ENCODE data around the gene ADCY1.
"Not testable (repeated sequence)": the region's sequence is repeated elsewhere in the genome, so short reads cannot be mapped to it uniquely, and the experiment has no call there.

The ADCY1 gene

DNA sequence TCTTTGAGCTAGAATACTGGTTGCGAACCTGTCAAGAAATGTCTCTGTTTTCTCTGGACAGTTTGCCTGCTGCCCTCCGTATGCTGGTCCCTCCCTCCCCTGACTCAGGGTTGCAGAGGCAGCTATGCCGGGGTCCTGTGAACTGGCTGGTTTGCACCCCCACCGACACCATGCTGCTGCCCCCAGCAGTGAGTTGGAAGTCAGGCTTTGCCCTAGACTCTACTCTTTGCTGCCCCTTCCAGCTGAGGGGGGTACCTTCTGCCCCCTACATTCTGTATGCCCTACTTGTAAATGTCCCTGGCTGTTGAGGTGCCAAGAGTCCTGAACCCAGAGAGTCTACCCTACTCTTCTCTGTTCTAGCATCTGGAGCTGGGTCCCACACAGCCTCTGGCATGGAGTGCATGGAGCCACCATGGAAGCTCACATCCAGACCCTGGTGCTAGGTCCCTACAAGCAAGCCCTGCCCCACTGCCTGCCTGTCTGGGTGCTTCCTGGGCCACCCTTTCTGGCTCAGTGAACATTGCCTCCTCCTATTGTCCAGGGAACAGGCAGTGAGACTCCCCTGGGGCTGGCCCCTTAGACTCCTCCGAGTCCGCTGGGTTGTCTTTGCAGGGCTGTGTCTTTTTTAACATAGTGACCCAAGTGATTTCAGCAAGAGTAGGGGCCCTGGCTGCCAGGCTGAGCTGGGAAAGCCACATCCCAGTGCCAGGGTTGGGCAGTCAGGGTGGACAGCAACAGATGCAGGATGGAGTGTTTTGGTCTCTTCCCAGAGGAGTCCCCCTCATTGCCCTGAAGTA, 138.9 kb downstream of the ADCY1 start:
- no peak for DNase-seq (ENCODE audit: low spot score)

DNA sequence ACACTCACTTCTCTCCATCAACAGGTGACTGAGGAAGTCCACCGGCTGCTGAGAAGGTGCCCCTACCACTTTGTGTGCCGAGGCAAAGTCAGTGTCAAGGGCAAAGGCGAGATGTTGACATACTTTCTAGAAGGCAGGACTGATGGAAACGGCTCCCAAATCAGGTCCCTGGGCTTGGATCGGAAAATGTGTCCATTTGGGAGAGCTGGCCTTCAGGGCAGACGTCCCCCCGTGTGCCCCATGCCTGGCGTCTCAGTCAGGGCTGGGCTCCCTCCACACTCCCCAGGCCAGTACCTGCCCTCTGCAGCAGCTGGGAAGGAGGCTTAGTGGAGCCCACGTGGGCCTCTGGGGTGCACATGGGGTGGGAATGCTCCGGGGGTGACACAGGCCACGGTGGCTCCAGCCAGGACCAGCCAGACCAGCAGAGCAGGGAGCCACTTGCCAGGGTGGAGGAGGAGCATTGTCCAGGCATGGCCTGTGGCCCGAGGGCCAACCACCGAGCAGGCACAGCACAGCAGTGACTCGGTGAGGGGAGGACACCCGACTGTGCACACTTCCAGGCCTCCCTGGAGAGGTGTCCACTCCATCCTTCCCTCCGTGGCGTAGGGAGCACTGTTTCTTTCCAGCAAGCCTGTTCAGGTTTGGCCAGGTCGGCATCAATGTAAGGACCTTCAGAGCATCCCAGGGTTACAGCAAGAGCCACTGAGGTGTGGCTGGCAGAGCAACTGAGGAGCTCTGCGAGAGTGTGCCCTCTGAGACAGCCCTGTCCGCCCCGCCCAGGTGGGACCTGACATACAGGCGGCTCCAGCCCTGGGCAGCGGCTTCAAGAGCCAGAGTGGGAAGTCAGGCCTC, 139.7 kb downstream of the ADCY1 start:
- DNase-seq (ENCODE audit: low spot score): no peak

DNA sequence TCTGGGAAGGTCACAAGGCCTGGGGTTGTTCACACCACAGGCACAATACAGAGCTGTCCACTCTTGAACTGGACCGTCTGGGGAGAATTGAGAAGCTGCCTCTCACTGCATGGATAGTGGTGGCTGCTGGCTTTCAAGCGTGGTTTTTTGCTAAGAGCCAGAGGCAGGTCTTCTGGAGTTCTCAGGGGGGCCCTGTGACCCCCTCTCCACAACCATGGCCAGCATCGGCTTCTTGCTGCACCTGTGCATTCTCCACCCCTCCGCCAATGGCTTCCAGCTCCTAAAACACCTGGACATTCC, 140.3 kb downstream of the ADCY1 start:
- DNase-seq (ENCODE audit: low spot score): no peak

DNA sequence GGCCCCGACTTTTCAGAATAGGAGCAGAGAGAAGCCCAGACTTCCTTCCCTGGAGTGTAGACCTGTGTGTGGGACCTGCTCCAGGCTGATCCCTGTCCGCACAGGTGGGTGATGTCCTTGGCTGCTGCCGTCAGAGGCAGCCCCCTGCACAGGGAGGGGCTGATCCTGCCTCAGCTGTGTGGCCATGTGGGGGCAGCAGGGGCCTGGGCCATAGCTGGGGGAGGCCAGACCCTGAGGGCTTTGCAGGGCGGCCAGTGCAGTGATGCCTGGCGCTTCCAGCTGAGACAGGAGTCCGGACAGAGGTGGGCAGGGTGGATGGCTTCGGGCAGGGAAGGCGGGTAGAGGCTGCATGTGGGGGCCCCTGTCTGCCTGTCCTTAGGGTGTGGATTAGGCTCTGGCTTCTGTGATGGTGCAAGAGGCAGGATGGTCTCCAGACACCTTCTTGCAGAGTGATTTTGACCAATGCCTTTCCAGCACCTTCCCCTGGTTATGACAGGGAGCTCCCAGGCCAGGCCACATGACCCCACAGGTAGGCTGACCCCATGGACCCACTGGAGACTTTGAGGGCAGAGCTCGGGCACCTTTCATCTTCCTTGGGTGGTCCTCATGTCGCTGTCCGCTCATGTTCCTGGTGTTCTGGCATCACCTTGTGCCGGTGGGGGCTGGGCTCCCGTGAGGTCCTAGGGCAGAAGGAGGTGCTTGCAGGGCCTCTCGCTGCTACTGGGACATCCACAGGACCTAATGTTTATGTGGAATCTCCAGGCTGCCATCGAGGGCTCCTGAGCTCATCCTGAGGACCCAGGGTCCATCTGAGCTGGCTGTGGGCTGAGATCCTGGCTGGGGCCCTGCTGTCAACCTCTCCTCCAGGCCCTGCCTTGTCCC, 141.5 kb downstream of the ADCY1 start:
- no peak for DNase-seq (ENCODE audit: low spot score)

DNA sequence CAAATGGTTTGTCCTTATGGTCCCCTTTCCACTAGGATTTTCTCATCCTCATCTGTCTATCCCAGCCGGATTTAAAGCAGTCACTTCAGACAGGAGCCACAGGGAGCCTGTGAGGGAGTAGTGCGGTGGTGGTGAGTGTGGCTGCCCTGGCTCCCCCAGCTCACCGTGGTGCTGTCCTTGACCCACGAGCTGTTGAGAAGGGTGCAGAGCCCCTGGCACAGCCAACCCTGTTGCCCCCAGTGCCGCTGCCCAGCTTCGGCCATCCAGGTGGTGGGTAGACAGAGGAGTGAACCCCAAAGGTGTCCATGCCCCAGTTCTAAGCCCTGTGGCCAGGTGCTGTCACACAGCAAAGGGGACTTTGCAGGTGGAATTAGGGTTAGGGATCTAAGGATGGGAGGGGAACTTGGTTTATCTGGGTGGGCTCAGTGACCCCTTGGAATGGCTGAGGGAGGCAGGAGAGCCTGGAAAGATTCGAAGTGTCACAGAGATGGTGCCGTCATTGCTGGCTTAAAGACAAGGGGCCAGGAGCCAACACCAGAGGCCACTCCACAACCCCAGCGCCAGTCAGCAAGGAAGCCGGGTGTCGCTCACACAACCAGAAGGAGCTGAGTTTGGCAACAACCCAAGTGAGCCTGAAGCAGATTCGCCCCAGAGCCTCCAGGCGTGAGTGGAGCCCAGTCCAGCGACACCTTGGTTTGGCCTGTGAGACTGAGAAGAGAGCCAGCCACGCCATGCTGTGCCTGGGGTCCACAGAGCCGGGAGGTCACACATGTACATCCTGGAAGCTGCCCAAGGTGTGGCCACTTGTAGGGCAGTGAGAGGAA, 142.4 kb downstream of the ADCY1 start:
- no peak for DNase-seq (ENCODE audit: low spot score)

DNA sequence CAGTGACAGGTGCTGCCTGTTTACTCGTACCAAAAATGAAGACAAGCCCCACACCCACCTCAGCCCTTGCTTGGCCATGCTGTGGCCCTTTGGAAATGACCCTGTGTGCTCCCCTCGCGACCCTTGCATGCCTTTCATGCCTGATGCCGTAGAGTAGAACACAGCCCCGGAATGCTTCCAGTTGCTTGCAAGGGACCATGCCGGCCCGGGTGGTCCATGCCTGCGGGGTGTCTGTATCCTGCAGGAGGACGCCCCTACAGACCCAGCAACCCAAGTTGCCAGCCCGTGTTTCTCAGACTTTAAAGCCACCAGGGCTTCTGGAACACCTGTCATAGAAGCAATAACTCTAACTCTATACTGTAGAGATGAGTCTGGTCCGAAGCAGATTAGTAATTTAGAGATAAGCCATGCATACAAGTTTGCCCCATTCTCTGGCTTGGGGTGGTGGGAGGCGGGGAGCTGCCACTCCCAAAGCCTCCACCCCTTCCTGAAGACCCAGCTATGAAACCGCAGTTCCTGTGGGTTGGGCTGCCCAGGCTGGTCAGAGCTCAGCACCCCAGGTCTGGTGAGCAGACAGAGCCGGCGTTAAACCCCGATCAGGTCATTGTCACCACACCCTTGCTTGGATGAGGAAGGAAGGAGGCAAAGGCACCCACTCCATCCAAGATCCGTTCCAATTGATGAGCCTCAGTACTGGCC, 143.5 kb downstream of the ADCY1 start:
- DNase-seq (ENCODE audit: low spot score): no peak

DNA sequence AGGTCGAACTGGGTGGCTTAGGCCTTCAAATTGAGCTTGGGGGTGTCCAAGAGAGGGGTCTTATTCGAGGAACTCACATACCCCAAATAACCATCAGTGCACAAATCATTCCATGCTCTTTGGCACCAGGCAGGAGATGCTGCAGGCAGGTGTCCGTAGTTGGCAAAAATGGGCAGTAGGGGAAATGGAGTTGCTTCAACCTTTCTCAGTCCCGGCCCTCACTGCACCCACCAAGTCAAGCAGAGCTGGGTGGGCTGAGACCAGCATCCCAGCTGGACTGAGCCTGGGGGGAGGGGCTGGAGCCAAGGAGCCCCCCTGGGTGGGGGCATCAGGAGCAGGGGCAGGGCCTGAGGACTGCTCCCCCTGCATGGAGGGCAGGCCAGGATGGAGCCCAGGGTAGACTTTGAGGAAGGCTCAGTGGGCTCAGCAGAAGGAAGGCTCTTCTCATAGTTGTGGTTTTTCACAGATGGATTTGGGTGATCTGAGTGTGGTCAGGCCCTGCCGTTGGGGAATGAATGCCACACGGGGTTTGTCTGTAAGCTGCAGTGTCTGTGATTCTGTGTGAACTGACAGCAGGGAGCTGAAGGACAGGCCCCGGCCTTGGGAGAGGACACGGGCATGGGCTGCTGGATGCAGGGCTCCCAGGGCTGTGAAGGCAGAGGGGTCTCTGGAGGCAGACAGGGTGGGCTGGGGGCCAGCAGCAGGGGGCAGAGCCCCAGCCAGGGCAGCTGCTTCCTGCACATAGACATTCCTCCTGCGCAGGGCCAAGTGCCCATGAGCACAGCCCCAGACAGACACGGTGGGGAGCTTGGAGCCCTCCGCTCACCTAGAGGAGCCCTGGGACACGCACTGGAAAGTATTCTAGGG, 144.5 kb downstream of the ADCY1 start:
- no peak for DNase-seq (ENCODE audit: low spot score)

DNA sequence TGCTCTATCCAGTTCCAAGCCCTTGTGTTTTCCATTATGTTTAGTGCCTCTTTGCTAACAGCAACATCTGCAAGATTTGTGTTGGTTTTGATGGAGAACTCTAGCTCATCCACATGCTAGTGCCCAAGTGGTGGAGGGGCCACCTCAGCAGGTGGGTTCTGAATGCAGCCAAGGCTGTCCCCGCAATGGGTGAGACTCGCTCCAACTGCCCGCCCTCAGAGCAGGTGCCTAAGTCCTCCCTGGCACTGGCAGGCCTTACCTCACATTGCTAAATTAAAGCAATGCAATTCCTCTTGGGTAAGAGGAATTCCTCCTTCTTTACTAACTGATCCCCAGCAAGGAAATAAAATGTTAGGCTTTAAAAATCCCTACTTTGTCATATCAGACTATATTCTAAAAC, 146.8 kb downstream of the ADCY1 start:
- DNase-seq (ENCODE audit: low spot score): no peak

DNA sequence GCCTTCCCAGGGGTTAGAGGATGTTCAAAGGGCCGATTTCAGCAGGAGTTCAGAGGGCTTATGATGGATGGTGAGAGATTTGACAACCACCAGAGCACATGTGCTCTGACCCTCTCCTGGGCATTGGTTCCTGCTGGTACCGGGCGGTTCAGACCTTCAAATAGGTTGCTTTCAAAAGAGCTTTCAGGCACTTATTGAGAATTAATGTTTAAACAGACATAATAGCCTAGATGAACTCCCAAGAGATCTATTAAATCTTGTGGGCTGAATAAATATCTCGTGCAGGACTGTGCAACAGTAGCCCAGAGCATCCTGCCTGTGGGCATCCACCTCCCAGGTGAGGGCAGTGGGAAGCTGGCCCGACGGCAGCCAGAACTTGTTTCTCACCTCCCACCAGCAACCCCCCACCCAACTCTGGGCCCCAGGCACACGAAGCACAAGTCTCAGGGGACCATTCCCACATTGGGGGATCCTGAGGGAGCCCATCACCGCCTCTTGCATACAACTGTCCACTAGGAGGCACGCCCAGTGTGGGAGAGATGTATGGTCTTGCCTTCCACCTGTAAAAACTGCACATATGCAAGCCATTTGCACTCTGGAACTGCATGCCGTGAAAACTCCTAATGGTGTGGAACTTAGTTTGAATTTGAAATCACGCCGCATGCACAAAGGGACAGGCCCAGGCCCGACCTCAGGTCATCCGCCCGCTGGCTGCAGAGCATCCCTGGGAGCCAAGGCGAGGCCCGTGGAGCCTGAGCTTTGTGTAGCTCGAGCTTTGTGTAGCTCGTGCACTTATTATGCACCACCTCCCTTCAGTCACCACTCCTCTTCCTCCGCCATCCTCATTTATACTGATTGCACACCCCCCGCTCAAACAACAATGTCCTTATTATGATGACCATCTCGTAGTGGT, 147.8 kb downstream of the ADCY1 start:
- peak; percentile 5 for DNase-seq (ENCODE audit: low spot score)

DNA sequence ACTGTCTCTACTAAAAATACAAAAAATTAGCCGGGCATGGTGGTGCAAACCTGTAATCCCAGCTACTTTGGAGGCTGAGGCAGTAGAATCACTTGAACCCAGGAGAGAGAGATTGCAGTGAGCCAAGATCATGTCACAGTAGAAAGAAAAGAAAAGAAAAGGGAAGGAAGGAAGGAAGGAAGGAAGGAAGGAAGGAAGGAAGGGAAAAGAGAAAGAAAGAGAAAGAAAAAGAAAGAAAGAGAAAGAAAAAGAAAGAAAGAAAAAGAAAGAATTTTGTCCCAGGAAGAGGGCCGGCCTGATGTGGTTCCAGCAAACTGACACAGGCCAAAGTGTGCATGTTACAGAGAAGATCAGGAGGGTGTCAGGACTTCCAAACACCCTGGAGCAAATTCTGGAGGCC, 151.1 kb downstream of the ADCY1 start:
- not testable (repeated sequence) for DNase-seq (ENCODE audit: low spot score)

DNA sequence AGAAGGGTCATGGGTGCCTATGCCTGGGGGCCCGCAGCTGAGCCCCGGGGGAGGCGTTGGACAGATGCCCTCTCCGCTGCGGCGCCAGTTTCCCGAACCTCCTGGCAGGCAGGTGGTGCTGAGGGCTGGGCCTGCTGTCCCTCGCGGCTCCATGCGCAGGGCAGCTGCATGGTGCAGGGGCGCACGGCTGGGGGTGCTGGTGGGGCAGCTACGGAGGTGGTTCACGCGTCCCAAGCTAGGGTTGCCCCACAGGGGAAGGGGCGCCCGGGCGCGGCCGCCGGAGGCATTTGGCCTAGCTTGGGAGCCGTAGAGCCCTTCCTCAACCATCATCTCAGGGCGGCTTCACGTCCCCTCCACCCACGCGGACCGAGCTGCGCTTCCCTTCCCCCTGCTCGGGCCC, 152.7 kb downstream of the ADCY1 start:
- DNase-seq (ENCODE audit: low spot score): no peak

DNA sequence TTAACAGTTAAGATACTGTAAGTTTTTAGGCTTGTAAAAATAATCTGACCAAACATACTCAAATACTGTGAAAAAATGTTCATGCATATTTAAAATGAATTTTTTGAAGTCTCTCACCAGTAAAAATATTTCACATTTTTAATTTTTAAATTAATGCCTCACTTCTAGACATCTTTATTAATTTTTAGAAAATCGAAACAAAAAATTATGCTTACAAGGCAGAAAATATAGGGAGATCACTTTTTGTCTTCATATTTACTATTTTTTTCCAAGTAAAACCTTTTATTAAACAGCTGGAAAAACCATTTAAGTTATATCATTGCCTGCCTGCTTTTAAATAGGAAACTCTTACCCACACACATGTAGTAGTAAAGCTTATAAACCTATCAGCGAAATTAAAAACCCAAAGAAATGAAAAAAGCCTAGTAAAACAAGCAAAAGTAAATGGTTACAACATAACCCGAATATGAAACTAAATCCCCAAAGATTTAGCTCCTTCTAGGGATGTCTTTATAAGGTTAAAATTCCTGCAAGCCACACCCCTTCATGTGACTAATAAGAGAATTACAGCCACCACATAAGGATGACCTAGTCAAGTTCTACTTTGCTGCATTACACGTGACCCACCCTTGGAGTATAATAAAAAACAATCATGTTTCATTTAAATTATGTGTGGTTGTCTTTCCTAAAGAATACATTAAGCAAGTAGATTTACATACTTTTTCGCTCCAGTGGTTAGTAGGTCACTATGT, 157.7 kb downstream of the ADCY1 start:
- DNase-seq (ENCODE audit: low spot score): peak; percentile 41

DNA sequence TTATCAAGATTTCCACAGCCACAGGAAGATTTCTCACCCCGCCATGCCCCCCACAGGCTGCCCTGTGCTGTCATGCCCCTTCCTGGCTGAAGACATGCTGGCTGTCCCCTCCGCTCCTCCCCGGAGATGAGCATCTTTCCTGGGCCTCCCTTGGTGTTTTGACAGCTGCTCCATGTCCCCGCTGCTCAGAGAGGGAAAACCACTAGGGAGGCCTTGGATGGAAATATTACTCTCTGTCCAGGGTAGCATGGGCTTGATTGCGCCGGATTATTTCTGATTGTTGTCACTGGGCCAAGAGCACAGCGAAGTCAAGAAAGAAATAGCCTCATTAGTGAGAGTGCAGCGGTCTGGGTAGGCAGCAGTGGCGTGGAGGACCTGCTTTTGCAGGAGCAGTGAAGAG, 164.8 kb downstream of the ADCY1 start:
- not testable (repeated sequence) for DNase-seq (ENCODE audit: low spot score)

DNA sequence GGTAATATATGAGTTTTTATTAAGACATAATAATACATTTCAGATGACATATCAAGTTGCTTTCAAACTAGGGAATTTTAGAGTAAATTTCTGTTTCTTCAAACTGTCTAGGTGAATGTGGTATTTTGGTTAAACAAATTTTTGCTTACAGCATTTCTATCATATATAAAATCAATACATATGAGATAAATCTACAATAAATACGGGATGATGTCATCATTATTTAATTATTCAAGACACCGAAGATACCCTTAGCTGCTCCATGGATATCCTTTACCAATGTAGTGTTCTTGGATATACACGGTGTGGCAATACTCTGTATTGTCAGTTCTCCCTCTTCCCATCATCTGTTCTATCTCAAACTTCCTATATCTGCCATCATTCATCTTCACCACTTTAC, 166.4 kb downstream of the ADCY1 start:
- not testable (repeated sequence) for DNase-seq (ENCODE audit: low spot score)

DNA sequence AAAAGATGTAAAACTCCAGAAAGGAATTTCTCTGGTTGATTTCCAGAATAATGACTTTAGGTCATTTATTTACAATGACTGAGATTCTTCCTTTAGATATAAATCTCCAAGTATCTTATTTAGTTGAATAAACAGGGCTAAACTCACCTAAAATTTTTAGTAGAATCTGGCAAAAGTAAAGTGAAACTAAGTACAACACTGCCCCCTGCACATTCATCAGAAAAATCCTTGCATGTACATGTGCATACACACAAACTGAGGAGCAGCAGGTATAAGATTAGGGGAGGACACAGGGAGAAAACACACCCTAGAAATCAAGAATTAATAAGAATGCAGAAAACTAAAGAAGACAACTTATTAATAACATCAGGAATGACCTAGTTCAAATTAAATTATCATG, 174.8 kb downstream of the ADCY1 start:
- DNase-seq (ENCODE audit: low spot score): not testable (repeated sequence)

DNA sequence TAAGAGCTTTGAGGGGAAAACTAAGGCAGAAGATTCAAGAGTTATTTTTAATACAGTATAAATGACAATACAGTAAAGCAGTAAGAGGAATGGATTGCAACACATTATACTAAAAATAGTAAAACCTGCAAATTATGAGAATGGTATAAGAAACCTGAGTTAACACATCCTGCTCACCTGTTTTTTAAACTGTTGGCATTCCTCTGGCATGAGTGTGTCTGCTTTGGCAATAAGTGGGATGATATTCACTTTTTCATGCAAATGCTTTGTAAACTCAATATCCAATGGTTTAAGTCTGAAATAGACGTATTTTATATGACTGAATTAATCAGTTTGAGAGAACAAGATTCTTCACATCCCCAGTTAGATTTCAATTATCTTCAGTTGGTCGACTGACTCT, 177.2 kb downstream of the ADCY1 start:
- DNase-seq (ENCODE audit: low spot score): not testable (repeated sequence)

DNA sequence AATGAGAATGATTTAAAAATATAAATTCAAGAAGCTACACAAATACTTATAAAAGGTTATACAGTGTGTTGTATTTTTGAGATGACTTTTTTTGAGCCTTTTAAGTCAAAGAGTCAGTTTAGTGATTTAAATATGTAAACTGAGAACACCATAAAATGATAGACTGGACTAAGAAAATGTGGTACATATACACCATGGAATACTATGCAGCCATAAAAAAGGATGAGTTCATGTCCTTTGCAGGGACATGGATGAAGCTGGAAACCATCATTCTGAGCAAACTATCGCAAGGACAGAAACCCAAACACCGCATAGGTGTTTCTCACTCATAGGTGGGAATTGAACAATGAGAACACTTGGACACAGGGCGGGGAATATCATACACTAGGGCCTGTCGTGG, 182.2 kb downstream of the ADCY1 start:
- not testable (repeated sequence) for DNase-seq (ENCODE audit: low spot score)

DNA sequence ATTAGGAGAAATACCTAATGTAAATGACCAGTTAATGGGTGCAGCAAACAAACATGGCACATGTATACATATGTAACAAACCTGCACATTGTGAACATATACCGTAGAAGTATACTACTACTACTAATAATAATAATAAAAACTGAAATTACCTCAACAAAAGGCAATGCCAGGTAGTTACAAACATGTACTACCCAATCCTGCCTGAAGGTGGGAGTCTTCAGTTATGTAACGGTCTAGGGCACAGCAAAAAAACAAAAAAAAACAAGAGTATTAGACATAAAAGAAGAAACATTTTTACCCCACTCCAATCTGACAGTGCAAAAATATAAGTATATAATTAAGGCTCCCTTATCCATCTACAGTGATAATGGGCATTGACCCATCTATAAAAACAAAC, 182.6 kb downstream of the ADCY1 start:
- DNase-seq (ENCODE audit: low spot score): not testable (repeated sequence)
